ENCODE measurements around the gene RNF224. TPM values are rescaled to one million over a fixed set of nuclear protein-coding genes. Genes with fewer than 3 reads are reported as not detected.

RNF224 gene
- total and polyA plus RNA-seq, 2 of the 13 experiments (the other 11 are each of a cell fraction or from before 2014, with no cell fraction given), result 0.09 TPM; not detected in 1

GRCh38 chr9:137221506-137222111 is 5.7 kb upstream of the RNF224 start (continued):
- peak; percentile 47; the same call in 1 of the 2 replicates for TF ChIP-seq ZNF639 (CRISPR knock-in tag; conservative IDR thresholded peaks at IDR 0.05)
- TF ChIP-seq HHEX (CRISPR knock-in tag; IDR thresholded peaks at IDR 0.05), result no peak
- peak; percentile 61; the same call in 1 of the 2 replicates for TF ChIP-seq HOXD1 (CRISPR knock-in tag; IDR thresholded peaks at IDR 0.05)
- peak; percentile 78; the same call in 1 of the 2 replicates for TF ChIP-seq MTA1 (CRISPR knock-in tag; IDR thresholded peaks at IDR 0.05; ENCODE audit: borderline replicate concordance)
- TF ChIP-seq MXD3 (CRISPR knock-in tag; IDR thresholded peaks at IDR 0.05), result peak; percentile 59; the same call in 1 of the 2 replicates
- no peak for TF ChIP-seq SRSF9 (IDR thresholded peaks at IDR 0.05; ENCODE audit: borderline replicate concordance, insufficient read depth, low read depth, low read length, poor library complexity, severe bottlenecking)
- TF ChIP-seq ZZZ3 (CRISPR knock-in tag; IDR thresholded peaks at IDR 0.05; ENCODE audit: borderline replicate concordance), result no peak
- no peak for TF ChIP-seq GLMP (CRISPR knock-in tag; IDR thresholded peaks at IDR 0.05; ENCODE audit: borderline replicate concordance)
- TF ChIP-seq ARNT2 (CRISPR knock-in tag; IDR thresholded peaks at IDR 0.05; ENCODE audit: low read depth), result peak; percentile 24; the same call in 1 of the 2 replicates
- TF ChIP-seq GATAD2A (CRISPR knock-in tag; IDR thresholded peaks at IDR 0.05), result 0 out of 2 replicates have a peak, but pooled peaks have one; percentile 18
- TF ChIP-seq NFRKB (IDR thresholded peaks at IDR 0.05), result no peak
- TF ChIP-seq RBFOX2 (IDR thresholded peaks at IDR 0.05; ENCODE audit: low read depth, low read length), result peak; percentile 37; the same call in 1 of the 2 replicates
- peak; percentile 39 for TF ChIP-seq ZNF574 (CRISPR knock-in tag; IDR thresholded peaks at IDR 0.05)
- peak; percentile 78 for TF ChIP-seq HNRNPK (IDR thresholded peaks at IDR 0.05; ENCODE audit: low read depth, low read length, poor library complexity, severe bottlenecking)
- 0 out of 2 replicates have a peak, but pooled peaks have one; percentile 33 for TF ChIP-seq HBP1 (CRISPR knock-in tag; IDR thresholded peaks at IDR 0.05; ENCODE audit: low read depth)
- no peak for TF ChIP-seq LRRFIP1 (CRISPR knock-in tag; conservative IDR thresholded peaks at IDR 0.05)
- TF ChIP-seq ATF7 (IDR thresholded peaks at IDR 0.05), result no peak
- TF ChIP-seq ATF7 (CRISPR knock-in tag; IDR thresholded peaks at IDR 0.05), result no peak
- peak; percentile 58; the same call in 1 of the 2 replicates for TF ChIP-seq ZBTB38 (CRISPR knock-in tag; IDR thresholded peaks at IDR 0.05)
